ENCODE data around the gene EBLN2. TPM values are rescaled to one million over a fixed set of nuclear protein-coding genes. Genes with fewer than 3 reads are reported as not detected.

EBLN2 gene
- total and polyA plus RNA-seq, 9 of the 15 experiments (the other 6 are each of a cell fraction or from before 2014, with no cell fraction given), result 0.39 to 4.6 (median 2.2) TPM

DNA sequence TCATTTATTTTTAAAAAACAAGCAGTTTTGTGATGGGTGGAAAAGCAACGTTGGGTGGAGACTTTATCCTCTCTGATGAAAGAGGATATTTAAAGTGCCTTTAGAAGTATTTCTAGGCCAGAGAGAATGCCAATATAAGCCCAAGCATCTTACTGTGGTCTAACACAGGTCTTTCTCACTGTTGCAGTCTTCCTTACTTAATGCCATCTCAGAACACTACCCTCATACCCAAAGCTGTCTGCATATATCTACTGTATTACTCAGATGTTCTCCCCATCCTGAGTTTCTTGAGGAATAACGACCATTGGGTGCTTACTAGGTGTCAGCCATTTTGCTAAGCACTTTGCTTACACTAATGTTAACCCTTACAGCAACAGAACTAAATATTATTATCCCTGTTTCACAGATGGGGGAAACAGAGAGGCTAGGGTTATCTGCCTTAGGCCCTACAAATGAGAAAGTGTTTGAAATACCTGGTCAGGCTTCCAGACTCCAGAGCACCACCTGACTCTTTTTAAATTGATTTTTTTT is 29.8 kb upstream of the EBLN2 start:
- no peak overlapping the region for H3K4me3 ChIP-seq
- no peak overlapping the region for H3K9ac ChIP-seq (ENCODE audit: insufficient read depth in 1 of 2, low read depth in 2 of 2, low read length in 2 of 2)
- H3K9me1 ChIP-seq (ENCODE audit: control insufficient read depth, insufficient read depth, low read length), result no peaks in the 10 kb centered on the region
- H3K79me2 ChIP-seq (ENCODE audit: control insufficient read depth, insufficient read depth, low read length), result peaks cover 100% of the 10 kb centered on the region
- ChIA-PET POLR2A (interaction anchor here (0.8 to 0.9 kb wide), 2 partner anchors 7 to 86 kb away, joined by 3 read pairs; no protein-coding TSS in a partner anchor), CTCF (ENCODE audit: low intra/inter-chr PET ratio) (no interaction called here)
- TF ChIP-seq, protein P1, sequence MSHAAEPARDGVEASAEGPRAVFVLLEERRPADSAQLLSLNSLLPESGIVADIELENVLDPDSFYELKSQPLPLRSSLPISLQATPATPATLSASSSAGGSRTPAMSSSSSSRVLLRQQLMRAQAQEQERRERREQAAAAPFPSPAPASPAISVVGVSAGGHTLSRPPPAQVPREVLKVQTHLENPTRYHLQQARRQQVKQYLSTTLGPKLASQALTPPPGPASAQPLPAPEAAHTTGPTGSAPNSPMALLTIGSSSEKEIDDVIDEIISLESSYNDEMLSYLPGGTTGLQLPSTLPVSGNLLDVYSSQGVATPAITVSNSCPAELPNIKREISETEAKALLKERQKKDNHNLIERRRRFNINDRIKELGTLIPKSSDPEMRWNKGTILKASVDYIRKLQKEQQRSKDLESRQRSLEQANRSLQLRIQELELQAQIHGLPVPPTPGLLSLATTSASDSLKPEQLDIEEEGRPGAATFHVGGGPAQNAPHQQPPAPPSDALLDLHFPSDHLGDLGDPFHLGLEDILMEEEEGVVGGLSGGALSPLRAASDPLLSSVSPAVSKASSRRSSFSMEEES (CRISPR knock-in tag; IDR thresholded peaks at IDR 0.05), result no peak
- TF ChIP-seq, protein P2, sequence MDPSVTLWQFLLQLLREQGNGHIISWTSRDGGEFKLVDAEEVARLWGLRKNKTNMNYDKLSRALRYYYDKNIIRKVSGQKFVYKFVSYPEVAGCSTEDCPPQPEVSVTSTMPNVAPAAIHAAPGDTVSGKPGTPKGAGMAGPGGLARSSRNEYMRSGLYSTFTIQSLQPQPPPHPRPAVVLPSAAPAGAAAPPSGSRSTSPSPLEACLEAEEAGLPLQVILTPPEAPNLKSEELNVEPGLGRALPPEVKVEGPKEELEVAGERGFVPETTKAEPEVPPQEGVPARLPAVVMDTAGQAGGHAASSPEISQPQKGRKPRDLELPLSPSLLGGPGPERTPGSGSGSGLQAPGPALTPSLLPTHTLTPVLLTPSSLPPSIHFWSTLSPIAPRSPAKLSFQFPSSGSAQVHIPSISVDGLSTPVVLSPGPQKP (CRISPR knock-in tag; IDR thresholded peaks at IDR 0.05), result no peak
- 0 out of 2 replicates have a peak, but pooled peaks cover 3% of the 10 kb centered on the region for H3K9me3 ChIP-seq (replicated peaks; ENCODE audit: control insufficient read depth, insufficient read depth, low read depth, low read length)
- H3K27me3 ChIP-seq (ENCODE audit: control insufficient read depth in 2 of 2, insufficient read depth in 2 of 2, low read length in 2 of 2), result no peaks in the 10 kb centered on the region
- WGBS (ENCODE audit: insufficient coverage, low coverage, missing lambda C conversion rate), result 40% methylated on average over 2 of the region's 2 CpGs
- in situ Hi-C loops (cut with MboI), result no loop called here
- DNase-seq (ENCODE audit: extremely low read depth in 1 of 4, low spot score in 3 of 4), result no peak
- no TSS peak for BruUV-seq (replicated peaks)
- no peak overlapping the region for H2AFZ ChIP-seq (ENCODE audit: low read depth, low read length)
- peaks cover 14% of the 10 kb centered on the region; the same call in 2 of the 3 replicates for H3K36me3 ChIP-seq (ENCODE audit: control insufficient read depth, insufficient read depth, low read length)
- FAIRE-seq, result no peak
- H3K27ac ChIP-seq (ENCODE audit: extremely low read depth, low read depth, low read length), result no peak overlapping the region
- H4K20me1 ChIP-seq (replicated peaks; ENCODE audit: control insufficient read depth, insufficient read depth, low read length), result peaks cover 34% of the 10 kb centered on the region
- ATAC-seq, result no peak
- H3K4me2 ChIP-seq (ENCODE audit: insufficient read depth, low read length), result no peak overlapping the region
- intact Hi-C loops (cut with micrococcal nuclease), result no loop called here
- H3K4me1 ChIP-seq (replicated peaks in 1 of 2; ENCODE audit: control insufficient read depth in 2 of 2, insufficient read depth in 2 of 2, low read length in 2 of 2), result peaks cover 9 to 10% of the 10 kb centered on the region in 2 experiments; a peak in 3 of 5 replicates

Data from K562 (cell line).